ENCODE results near the gene NUSAP1.

- no peak for TF ChIP-seq CTCF (conservative IDR thresholded peaks at IDR 0.05)
- no peak for TF ChIP-seq EZH2 (IDR thresholded peaks at IDR 0.05; ENCODE audit: low read depth)
Measured at GRCh38 chr15:41341519-41341918, 8.8 kb downstream of the NUSAP1 start.

All from PC-9 (cell line).